ENCODE results near the gene D2HGDH.

DNA sequence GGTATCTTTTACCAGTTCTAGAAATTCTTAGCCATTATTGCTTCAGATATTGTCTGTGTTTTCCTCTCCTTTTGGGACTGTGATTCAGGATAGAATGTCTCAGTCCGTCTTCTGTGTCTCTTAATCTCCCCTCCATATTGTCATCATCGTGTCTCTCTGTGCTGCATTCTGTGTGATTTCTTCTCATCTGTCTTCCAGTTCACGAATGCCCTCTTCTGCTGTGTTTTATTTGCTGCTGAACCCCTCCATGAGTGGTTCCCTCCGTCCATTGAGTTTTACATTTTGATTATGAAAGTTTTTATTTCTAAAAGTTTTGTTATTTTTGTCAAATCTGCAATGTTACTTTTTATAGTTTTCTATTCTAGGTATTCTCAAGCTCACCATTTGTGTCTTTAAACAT, 11.7 kb downstream of the D2HGDH start:
- no peak for TF ChIP-seq POLR2AphosphoS5 (IDR thresholded peaks at IDR 0.05; ENCODE audit: borderline replicate concordance, low read depth, low read length)
- no peak for TF ChIP-seq EZH2 (IDR thresholded peaks at IDR 0.05)
